HepG2 (cell line): Measurements from ENCODE around the gene ELMO2. TPM values are rescaled to one million over a fixed set of nuclear protein-coding genes. Genes with fewer than 3 reads are reported as not detected.

ENCODE experiments used
- BHLHE40 ChIP-seq: IDR thresholded peaks from 2 replicates; pipeline ENCODE4 v1.6.1; 2011; ENCODE audit warnings: low read length, improper control_type of control experiment
- FOXC1 ChIP-seq: sonication (generic); formaldehyde crosslinking; IDR thresholded peaks from 2 replicates; pipeline ENCODE4 v1.8.0; 2022; ENCODE audit warnings: mild to moderate bottlenecking, missing genetic modification reagents, borderline replicate concordance
- GTF2F1 ChIP-seq: fragments of 150-350 bp; IDR thresholded peaks from 2 replicates; pipeline ENCODE4 v1.6.1; 2014; ENCODE audit warnings: low read length
- MLXIP ChIP-seq: sonication (generic); formaldehyde crosslinking; IDR thresholded peaks from 2 replicates; pipeline ENCODE4 v1.9.0; 2021; ENCODE audit warnings: missing genetic modification reagents, borderline replicate concordance
- NFRKB ChIP-seq: fragments of 450-650 bp; IDR thresholded peaks from 2 replicates; pipeline ENCODE4 v1.6.1; 2017
- NR2F1 ChIP-seq, 2 experiments: fragments of 450-650 bp in 1 of 2; formaldehyde crosslinking in 1 of 2; IDR thresholded peaks; 2 replicates each; pipeline versions ENCODE4 v1.5.0 to v1.6.1; 2016 to 2020; ENCODE audit warnings: mild to moderate bottlenecking in 1 of 2, missing compliant biosample characterization in 1 of 2, missing genetic modification reagents in 1 of 2, moderate library complexity in 1 of 2
- NR2F2 ChIP-seq: IDR thresholded peaks from 2 replicates; pipeline ENCODE4 v1.6.1; 2012; ENCODE audit warnings: low read depth, inconsistent platforms, borderline replicate concordance
- NRL ChIP-seq: sonication (generic); formaldehyde crosslinking; IDR thresholded peaks from 2 replicates; pipeline ENCODE4 v1.5.0; 2020; ENCODE audit warnings: missing genetic modification reagents, mild to moderate bottlenecking, moderate library complexity, borderline replicate concordance
- RARG ChIP-seq: sonication (generic); formaldehyde crosslinking; IDR thresholded peaks from 2 replicates; pipeline ENCODE4 v1.4.0; 2020; ENCODE audit warnings: low read depth, mild to moderate bottlenecking, missing genetic modification reagents
- SRSF9 ChIP-seq: fragments of 200-400 bp; formaldehyde crosslinking; IDR thresholded peaks from 2 replicates; pipeline ENCODE4 v1.6.1; 2018; ENCODE audit warnings: borderline replicate concordance, mild to moderate bottlenecking, low read depth, low read length; ENCODE audit not compliant: insufficient read depth, poor library complexity, severe bottlenecking
- TFAP4 ChIP-seq: sonication (generic); IDR thresholded peaks from 2 replicates; pipeline ENCODE4 v1.6.1; 2016; ENCODE audit warnings: low read depth, borderline replicate concordance
- ZBTB21 ChIP-seq: sonication (generic); formaldehyde crosslinking; IDR thresholded peaks from 2 replicates; pipeline ENCODE4 v1.4.0; 2020; ENCODE audit warnings: missing genetic modification reagents
- ZNF253 ChIP-seq: sonication (generic); formaldehyde crosslinking; IDR thresholded peaks from 2 replicates; pipeline ENCODE4 v1.8.0; 2022; ENCODE audit warnings: mild to moderate bottlenecking, missing genetic modification reagents, borderline replicate concordance
- polyA plus RNA-seq, 8 experiments: library from polyadenylated mRNA; depleted of rRNA in 3 of 8; stranded (reverse) in 7 of 8; unstranded in 1 of 8; fragments of >200 nt; fragmentation: Illumina TruSeq in 4 of 8; extraction: Trizol in 4 of 8; gene quantifications; 2 replicates each; pipeline versions ENCODE4 v1.2.1 to v1.2.3, GENCODE V29; 2011 to 2016; ENCODE audit warnings: low read depth in 4 of 8, missing spikeins in 1 of 8, mixed read lengths in 1 of 8; ENCODE audit not compliant: insufficient read depth in 1 of 8
- total RNA-seq, 5 experiments: library from RNA; depleted of rRNA; stranded (reverse); fragments of >200 nt; fragmentation: Illumina TruSeq; extraction: Trizol; gene quantifications; 2 replicates each; pipeline ENCODE4 v1.2.3, GENCODE V29; 2016; ENCODE audit warnings: low read depth in 1 of 5
- TF ChIP-seq, protein P1 (sequence below): sonication (generic); formaldehyde crosslinking; IDR thresholded peaks from 2 replicates; pipeline ENCODE4 v1.4.0; 2020; ENCODE audit warnings: missing genetic modification reagents
- TF ChIP-seq, protein P2 (sequence below): sonication (generic); formaldehyde crosslinking; IDR thresholded peaks from 2 replicates; pipeline ENCODE4 v1.4.0; 2020; ENCODE audit warnings: missing genetic modification reagents, borderline replicate concordance
- TF ChIP-seq, protein P3 (sequence below): sonication (generic); formaldehyde crosslinking; IDR thresholded peaks from 2 replicates; pipeline ENCODE4 v1.5.0; 2020; ENCODE audit warnings: missing genetic modification reagents
- TF ChIP-seq, protein P4 (sequence below): sonication (generic); formaldehyde crosslinking; IDR thresholded peaks from 2 replicates; pipeline ENCODE4 v1.5.0; 2020; ENCODE audit warnings: missing genetic modification reagents

The ELMO2 gene
- total and polyA plus RNA-seq, 2 of the 13 experiments (the other 11 are each of a cell fraction or from before 2014, with no cell fraction given): 30.6 to 35.7 TPM

DNA sequence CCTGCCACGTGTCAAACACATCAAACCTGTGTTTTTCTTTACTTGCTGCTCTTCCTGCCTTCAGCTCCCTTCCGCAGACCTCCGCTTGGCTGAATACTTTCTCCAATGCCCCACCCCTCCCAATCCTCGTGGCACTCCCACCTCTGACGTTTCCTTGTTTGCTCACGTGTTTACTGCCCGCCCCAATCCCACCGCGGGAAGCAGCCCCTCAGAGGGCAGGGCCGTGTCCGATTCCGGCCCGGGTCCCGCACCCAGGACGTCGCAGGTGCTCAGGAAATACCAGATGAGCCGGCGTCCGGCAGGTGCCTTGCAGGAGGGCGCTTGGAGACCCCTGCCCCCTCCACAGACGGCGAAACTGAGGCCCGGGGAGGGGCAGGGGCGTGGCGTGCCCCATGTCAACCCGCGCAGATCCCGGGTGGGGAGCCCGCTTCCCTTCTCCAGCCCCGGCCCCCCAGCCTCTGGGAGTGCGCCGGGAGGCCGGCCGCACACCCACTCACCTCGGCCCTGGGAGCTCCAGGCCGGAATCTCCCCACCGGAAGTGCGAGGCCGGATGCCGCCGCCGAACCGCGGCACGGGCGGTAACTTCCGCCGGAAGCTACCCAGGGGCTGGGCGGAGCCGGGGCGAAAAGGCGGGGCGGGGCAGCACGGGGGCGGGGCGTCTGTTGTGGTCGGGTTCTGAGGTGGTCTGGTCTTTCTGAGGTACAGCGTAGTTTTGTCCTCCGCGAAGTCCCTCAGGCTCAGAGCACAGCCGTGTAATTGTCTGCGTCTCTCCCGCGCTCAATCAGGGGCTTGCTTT is 42.3 kb downstream of the ELMO2 start (continued):
- TF ChIP-seq, protein P1, sequence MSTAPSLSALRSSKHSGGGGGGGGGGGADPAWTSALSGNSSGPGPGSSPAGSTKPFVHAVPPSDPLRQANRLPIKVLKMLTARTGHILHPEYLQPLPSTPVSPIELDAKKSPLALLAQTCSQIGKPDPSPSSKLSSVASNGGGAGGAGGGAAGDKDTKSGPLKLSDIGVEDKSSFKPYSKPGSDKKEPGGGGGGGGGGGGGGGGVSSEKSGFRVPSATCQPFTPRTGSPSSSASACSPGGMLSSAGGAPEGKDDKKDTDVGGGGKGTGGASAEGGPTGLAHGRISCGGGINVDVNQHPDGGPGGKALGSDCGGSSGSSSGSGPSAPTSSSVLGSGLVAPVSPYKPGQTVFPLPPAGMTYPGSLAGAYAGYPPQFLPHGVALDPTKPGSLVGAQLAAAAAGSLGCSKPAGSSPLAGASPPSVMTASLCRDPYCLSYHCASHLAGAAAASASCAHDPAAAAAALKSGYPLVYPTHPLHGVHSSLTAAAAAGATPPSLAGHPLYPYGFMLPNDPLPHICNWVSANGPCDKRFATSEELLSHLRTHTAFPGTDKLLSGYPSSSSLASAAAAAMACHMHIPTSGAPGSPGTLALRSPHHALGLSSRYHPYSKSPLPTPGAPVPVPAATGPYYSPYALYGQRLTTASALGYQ: peak; percentile 74
- TF ChIP-seq TFAP4 (peak; percentile 67; the same call in 1 of the 2 replicates), RARG (CRISPR knock-in tag) (no peak), BHLHE40 (peak; percentile 99), NR2F2 (peak; percentile 49; the same call in 1 of the 2 replicates), FOXC1 (CRISPR knock-in tag) (peak; percentile 99), NFRKB (no peak), ZBTB21 (peak; percentile 40; the same call in 1 of the 2 replicates), NR2F1 (CRISPR knock-in tag; IDR thresholded peaks at IDR 0.05) (peak; percentile 9 to 43; a peak in 3 of 4 replicates), ZNF253 (peak; percentile 64; the same call in 1 of the 2 replicates), MLXIP (CRISPR knock-in tag) (peak; percentile 87), SRSF9 (no peak), NRL (CRISPR knock-in tag) (peak; percentile 95), GTF2F1 (no peak; the same call in none of the 2 replicates)
- TF ChIP-seq, protein P2, sequence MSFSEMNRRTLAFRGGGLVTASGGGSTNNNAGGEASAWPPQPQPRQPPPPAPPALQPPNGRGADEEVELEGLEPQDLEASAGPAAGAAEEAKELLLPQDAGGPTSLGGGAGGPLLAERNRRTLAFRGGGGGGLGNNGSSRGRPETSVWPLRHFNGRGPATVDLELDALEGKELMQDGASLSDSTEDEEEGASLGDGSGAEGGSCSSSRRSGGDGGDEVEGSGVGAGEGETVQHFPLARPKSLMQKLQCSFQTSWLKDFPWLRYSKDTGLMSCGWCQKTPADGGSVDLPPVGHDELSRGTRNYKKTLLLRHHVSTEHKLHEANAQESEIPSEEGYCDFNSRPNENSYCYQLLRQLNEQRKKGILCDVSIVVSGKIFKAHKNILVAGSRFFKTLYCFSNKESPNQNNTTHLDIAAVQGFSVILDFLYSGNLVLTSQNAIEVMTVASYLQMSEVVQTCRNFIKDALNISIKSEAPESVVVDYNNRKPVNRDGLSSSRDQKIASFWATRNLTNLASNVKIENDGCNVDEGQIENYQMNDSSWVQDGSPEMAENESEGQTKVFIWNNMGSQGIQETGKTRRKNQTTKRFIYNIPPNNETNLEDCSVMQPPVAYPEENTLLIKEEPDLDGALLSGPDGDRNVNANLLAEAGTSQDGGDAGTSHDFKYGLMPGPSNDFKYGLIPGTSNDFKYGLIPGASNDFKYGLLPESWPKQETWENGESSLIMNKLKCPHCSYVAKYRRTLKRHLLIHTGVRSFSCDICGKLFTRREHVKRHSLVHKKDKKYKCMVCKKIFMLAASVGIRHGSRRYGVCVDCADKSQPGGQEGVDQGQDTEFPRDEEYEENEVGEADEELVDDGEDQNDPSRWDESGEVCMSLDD (CRISPR knock-in tag): peak; percentile 73
- TF ChIP-seq, protein P3, sequence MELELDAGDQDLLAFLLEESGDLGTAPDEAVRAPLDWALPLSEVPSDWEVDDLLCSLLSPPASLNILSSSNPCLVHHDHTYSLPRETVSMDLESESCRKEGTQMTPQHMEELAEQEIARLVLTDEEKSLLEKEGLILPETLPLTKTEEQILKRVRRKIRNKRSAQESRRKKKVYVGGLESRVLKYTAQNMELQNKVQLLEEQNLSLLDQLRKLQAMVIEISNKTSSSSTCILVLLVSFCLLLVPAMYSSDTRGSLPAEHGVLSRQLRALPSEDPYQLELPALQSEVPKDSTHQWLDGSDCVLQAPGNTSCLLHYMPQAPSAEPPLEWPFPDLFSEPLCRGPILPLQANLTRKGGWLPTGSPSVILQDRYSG (CRISPR knock-in tag): peak; percentile 34; the same call in 1 of the 2 replicates
- TF ChIP-seq, protein P4, sequence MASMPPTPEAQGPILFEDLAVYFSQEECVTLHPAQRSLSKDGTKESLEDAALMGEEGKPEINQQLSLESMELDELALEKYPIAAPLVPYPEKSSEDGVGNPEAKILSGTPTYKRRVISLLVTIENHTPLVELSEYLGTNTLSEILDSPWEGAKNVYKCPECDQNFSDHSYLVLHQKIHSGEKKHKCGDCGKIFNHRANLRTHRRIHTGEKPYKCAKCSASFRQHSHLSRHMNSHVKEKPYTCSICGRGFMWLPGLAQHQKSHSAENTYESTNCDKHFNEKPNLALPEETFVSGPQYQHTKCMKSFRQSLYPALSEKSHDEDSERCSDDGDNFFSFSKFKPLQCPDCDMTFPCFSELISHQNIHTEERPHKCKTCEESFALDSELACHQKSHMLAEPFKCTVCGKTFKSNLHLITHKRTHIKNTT: peak; percentile 74; the same call in 1 of the 2 replicates
